ENCODE results near the gene PDE6G. TPM values are rescaled to one million over a fixed set of nuclear protein-coding genes. Genes with fewer than 3 reads are reported as not detected.

PDE6G gene
- total RNA-seq, result 0.43 TPM in 1 of 2 replicates, not detected in the other

GRCh38 chr17:81656118-81656743, at the start of gene PDE6G:
Gene PDE6G (minus strand): TSS chr17:81656542. CDS start chr17:81653305, 3,237 bp downstream.

GRCh38 chr17:81702934-81703746, 46.8 kb upstream of the PDE6G start, which contains the start of gene MRPL12:
Gene MRPL12 (plus strand): TSS chr17:81703367. CDS start chr17:81703502, 135 bp downstream.

GRCh38 chr17:81683584-81684441, 27.5 kb upstream of the PDE6G start, which contains the start of the genes ARL16 and HGS:
Gene ARL16 (minus strand): TSS chr17:81683797. CDS start chr17:81683753, 44 bp downstream.
Gene HGS (plus strand): TSS chr17:81684011. CDS start chr17:81684067, 56 bp downstream.

GRCh38 chr17:81666342-81667191, 10.2 kb upstream of the PDE6G start, which contains the start of the genes CCDC137 and OXLD1:
Gene CCDC137 (plus strand): TSS chr17:81666737. CDS start chr17:81666767, 30 bp downstream.
Gene OXLD1 (minus strand): TSS chr17:81666605. CDS start chr17:81666577, 28 bp downstream.

GRCh38 chr17:81636505-81637288, 19.6 kb downstream of the PDE6G start, which contains the start of the genes NPLOC4 and TSPAN10:
Gene NPLOC4 (minus strand): TSS chr17:81637112. CDS start chr17:81636930, 182 bp downstream.
Gene TSPAN10 (plus strand): TSS chr17:81637196. CDS start chr17:81642413, 5,217 bp downstream.

Small RNA genes within 50 kb of the gene (small RNA-seq; reads per million reads assigned to genes)
- gene MIR6786, result not detected

Other genes with a start within 250 kb of the PDE6G start
- gene ACTG1, start 143.7 kb downstream of the PDE6G start, total RNA-seq, result 3,259 and 11,087 TPM in 2 replicates
- gene FSCN2, start 128.2 kb downstream of the PDE6G start, total RNA-seq, result 1.1 and 3.5 TPM in 2 replicates
- 36.1 and 44.8 TPM in 2 replicates for gene FAAP100, start 104.2 kb downstream of the PDE6G start, total RNA-seq
- gene NPLOC4, start 19.4 kb downstream of the PDE6G start, total RNA-seq, result 59.7 and 70.8 TPM in 2 replicates
- 2.0 and 3.9 TPM in 2 replicates for gene TSPAN10, start 19.3 kb downstream of the PDE6G start, total RNA-seq
- 31.8 and 32.1 TPM in 2 replicates for gene OXLD1, start 10.1 kb upstream of the PDE6G start, total RNA-seq
- gene CCDC137, start 10.2 kb upstream of the PDE6G start, total RNA-seq, result 3.7 and 6.3 TPM in 2 replicates
- gene ARL16, start 27.3 kb upstream of the PDE6G start, total RNA-seq, result 21.2 and 24.9 TPM in 2 replicates
- gene HGS, start 27.5 kb upstream of the PDE6G start, total RNA-seq, result 86.4 and 103 TPM in 2 replicates
- gene MRPL12, start 46.8 kb upstream of the PDE6G start, total RNA-seq, result 4.7 and 11.4 TPM in 2 replicates
- gene SLC25A10, start 55.7 kb upstream of the PDE6G start, total RNA-seq, result 9.4 and 19.5 TPM in 2 replicates
- not detected in 2 replicates for gene GCGR, start 147.6 kb upstream of the PDE6G start, total RNA-seq
- 66.7 and 93.8 TPM in 2 replicates for gene MCRIP1, start 176.7 kb upstream of the PDE6G start, total RNA-seq
- not detected in 2 replicates for gene PPP1R27, start 178.5 kb upstream of the PDE6G start, total RNA-seq
- gene P4HB, start 204.0 kb upstream of the PDE6G start, total RNA-seq, result 1,203 and 2,037 TPM in 2 replicates
- 82.1 and 158 TPM in 2 replicates for gene ARHGDIA, start 214.8 kb upstream of the PDE6G start, total RNA-seq
- gene ALYREF, start 235.0 kb upstream of the PDE6G start, total RNA-seq, result 87.2 and 113 TPM in 2 replicates
- gene ANAPC11, start 235.2 kb upstream of the PDE6G start, total RNA-seq, result 128 and 147 TPM in 2 replicates
- gene NPB, start 245.7 kb upstream of the PDE6G start, total RNA-seq, result 0.33 and 0.39 TPM in 2 replicates

All from placental epithelial cell (primary cell).